D721Med (cell line): ENCODE data around the gene TBC1D30.

Experiments used
- DNase-seq: peaks from one replicate; pipeline ENCODE4 v3.0.0; 2011; ENCODE audit warnings: low spot score; ENCODE audit not compliant: insufficient read length
- FAIRE-seq: peaks from 2 replicates; lab custom pipeline; 2011; peaks lifted over from hg19 to GRCh38; lab: Jason Lieb, UNC
- TF ChIP-seq, protein P1 (sequence below): IDR thresholded peaks from 2 replicates; pipeline ENCODE4 v1.5.1; 2012; ENCODE audit warnings: mild to moderate bottlenecking, control low read depth; ENCODE audit not compliant: insufficient read depth; ENCODE audit errors: missing control alignments

TBC1D30 gene

DNA sequence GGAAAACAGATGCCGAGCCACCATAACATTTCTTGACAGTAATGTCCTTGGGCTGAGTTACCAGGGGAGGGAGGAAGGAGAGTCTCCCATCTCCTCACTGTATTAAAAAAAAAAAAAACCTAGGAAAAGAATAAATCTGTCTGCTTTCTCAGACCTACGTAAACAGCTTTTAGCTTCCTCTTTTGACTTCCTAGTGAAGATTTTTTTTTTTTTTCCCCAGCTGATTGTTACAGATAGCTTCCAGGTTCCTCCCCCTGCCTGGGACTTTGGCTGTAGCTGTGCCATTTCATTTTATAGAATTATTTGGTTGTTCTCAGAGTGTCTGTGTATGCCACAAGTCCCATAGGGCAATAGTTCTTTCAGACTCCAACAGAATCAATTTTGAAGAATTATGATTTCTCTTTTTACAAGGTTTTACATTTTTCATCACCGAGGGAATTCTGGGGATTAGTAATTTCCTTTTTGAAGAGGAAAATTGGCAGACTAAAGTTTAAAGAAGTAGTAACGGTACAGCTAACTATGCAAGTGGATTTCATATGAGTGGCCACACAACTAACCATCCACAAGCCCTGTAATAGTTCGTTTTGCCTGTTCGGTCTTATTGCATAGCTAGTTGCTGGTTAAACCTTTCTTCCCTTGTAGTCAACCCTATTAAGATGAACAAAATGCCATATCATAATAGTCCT is 42.1 kb upstream of the TBC1D30 start:
- no peak for DNase-seq
- TF ChIP-seq, protein P1, sequence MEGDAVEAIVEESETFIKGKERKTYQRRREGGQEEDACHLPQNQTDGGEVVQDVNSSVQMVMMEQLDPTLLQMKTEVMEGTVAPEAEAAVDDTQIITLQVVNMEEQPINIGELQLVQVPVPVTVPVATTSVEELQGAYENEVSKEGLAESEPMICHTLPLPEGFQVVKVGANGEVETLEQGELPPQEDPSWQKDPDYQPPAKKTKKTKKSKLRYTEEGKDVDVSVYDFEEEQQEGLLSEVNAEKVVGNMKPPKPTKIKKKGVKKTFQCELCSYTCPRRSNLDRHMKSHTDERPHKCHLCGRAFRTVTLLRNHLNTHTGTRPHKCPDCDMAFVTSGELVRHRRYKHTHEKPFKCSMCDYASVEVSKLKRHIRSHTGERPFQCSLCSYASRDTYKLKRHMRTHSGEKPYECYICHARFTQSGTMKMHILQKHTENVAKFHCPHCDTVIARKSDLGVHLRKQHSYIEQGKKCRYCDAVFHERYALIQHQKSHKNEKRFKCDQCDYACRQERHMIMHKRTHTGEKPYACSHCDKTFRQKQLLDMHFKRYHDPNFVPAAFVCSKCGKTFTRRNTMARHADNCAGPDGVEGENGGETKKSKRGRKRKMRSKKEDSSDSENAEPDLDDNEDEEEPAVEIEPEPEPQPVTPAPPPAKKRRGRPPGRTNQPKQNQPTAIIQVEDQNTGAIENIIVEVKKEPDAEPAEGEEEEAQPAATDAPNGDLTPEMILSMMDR = no peak
- no peak for FAIRE-seq

DNA sequence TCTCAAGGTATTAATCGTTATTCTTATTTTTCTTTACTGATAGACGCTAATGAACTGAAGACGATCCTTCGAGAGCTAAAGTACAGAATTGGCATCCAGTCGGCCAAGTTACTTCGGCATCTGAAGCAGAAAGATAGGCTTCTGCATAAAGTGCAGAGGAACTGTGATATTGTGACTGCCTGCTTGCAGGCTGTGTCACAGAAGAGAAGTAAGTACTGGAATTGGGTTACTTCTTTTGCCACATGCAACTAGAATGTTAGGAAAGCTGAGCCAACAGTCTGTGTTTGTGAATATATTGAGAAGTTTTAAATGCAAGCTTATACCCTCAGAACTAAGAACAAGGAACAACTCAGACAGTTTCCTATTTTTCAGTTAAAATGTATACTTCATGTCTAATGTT is 38.6 kb upstream of the TBC1D30 start:
- DNase-seq (no peak), FAIRE-seq (no peak)
- TF ChIP-seq, protein P1 = no peak

GRCh38 chr12:64790166-64790565 is 34.3 kb upstream of the TBC1D30 start:
- FAIRE-seq (no peak), DNase-seq (no peak)
- TF ChIP-seq, protein P1 = no peak

GRCh38 chr12:64791036-64791435 is 33.4 kb upstream of the TBC1D30 start:
- DNase-seq (no peak), FAIRE-seq (no peak)
- TF ChIP-seq, protein P1 = no peak

DNA sequence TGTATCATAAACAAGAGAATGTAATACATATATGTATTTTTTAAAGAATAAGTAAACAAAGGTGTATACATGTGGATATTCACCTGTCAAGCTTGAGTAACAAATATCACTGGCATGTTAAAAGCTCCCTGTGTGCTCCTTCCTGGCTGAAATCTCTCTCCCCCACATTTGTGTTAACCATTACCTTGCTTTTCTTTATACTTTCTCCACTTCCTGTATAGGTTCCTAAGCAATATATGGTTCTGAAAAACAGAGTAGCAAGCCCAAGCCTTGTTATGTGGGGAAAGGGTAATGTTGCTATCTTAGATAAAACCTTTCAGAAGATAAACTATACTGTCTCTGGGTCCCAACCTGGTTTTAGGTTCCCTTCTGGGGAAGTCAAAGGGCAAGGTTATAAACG is 32.3 kb upstream of the TBC1D30 start:
- FAIRE-seq = no peak
- TF ChIP-seq, protein P1 = no peak
- DNase-seq = no peak

GRCh38 chr12:64793610-64794009 is 30.8 kb upstream of the TBC1D30 start:
- DNase-seq (no peak), FAIRE-seq (no peak)
- TF ChIP-seq, protein P1 = no peak

- TF ChIP-seq, protein P1 = no peak
- DNase-seq = no peak
- no peak for FAIRE-seq
These were observed 30.1 kb upstream of the TBC1D30 start for GRCh38 chr12:64794305-64794704.
